RWPE2 (cell line): ENCODE data around the gene UBXN4.

Experiments used
- ATAC-seq: fragments of 200-7000 bp; cut with Tn5 transposase; 3 replicates; pipeline ENCODE4 v1.9.1; 2021; ENCODE audit warnings: low read depth
- DNase-seq: peaks from one replicate; pipeline ENCODE4 v3.0.0-alpha.2; 2020; ENCODE audit warnings: low spot score
- H3K27ac ChIP-seq: fragments of 450-650 bp; 2 replicates; pipeline ENCODE4 v1.5.1; 2017; ENCODE audit warnings: mild to moderate bottlenecking; ENCODE audit not compliant: poor library complexity, severe bottlenecking
- H3K27me3 ChIP-seq: fragments of 250-450 bp; sonication (Bioruptor Pico); 2 replicates; pipeline ENCODE4 v1.5.1; 2021; ENCODE audit warnings: mild to moderate bottlenecking, moderate library complexity; ENCODE audit not compliant: insufficient read depth, poor library complexity, severe bottlenecking
- H3K36me3 ChIP-seq: fragments of 250-450 bp; sonication (Bioruptor Pico); 2 replicates; pipeline ENCODE4 v1.5.1; 2020; ENCODE audit warnings: low read depth, mild to moderate bottlenecking, moderate library complexity
- H3K4me1 ChIP-seq: fragments of 250-450 bp; sonication (Bioruptor Pico); 2 replicates; pipeline ENCODE4 v1.5.1; 2021; ENCODE audit warnings: mild to moderate bottlenecking, moderate library complexity; ENCODE audit not compliant: insufficient read depth, poor library complexity, severe bottlenecking
- H3K4me3 ChIP-seq: fragments of 250-450 bp; sonication (Bioruptor Pico); 2 replicates; pipeline ENCODE4 v1.5.1; 2021; ENCODE audit warnings: mild to moderate bottlenecking, moderate library complexity; ENCODE audit not compliant: severe bottlenecking
- H3K9me3 ChIP-seq: fragments of 250-450 bp; sonication (Bioruptor Pico); 2 replicates; pipeline ENCODE4 v1.5.1; 2021; ENCODE audit warnings: mild to moderate bottlenecking, moderate library complexity; ENCODE audit not compliant: severe bottlenecking
- CTCF ChIP-seq: fragments of 450-650 bp; IDR thresholded peaks from one replicate; pipeline ENCODE4 v1.5.1; 2017; ENCODE audit warnings: mild to moderate bottlenecking, moderate library complexity; ENCODE audit not compliant: poor library complexity, severe bottlenecking

The UBXN4 gene

GRCh38 chr2:135762022-135762421, 20.4 kb downstream of the UBXN4 start:
- Histone ChIP-seq H3K27me3 (no peaks in the 10 kb centered on the region), H3K4me3 (no peak overlapping the region), H3K36me3 (peaks cover 89% of the 10 kb centered on the region), H3K4me1 (no peaks in the 10 kb centered on the region), H3K9me3 (peaks cover under 1% of the 10 kb centered on the region), H3K27ac (no peak overlapping the region)
- no peak for TF ChIP-seq CTCF
- DNase-seq (no peak), ATAC-seq (no peak)

GRCh38 chr2:135762530-135762929, 20.9 kb downstream of the UBXN4 start:
- Histone ChIP-seq H3K36me3 (peaks cover 88% of the 10 kb centered on the region), H3K4me3 (no peak overlapping the region), H3K27me3 (no peaks in the 10 kb centered on the region), H3K9me3 (no peaks in the 10 kb centered on the region), H3K27ac (no peak overlapping the region), H3K4me1 (no peaks in the 10 kb centered on the region)
- ATAC-seq (no peak), DNase-seq (no peak)
- TF ChIP-seq CTCF, result no peak

GRCh38 chr2:135768863-135769262, 27.2 kb downstream of the UBXN4 start:
- peaks cover 93% of the 10 kb centered on the region for H3K36me3 ChIP-seq
- no peak for TF ChIP-seq CTCF
- H3K27ac ChIP-seq, result no peak overlapping the region
- H3K4me1 ChIP-seq, result peaks cover 6% of the 10 kb centered on the region
- no peak overlapping the region for H3K4me3 ChIP-seq
- H3K9me3 ChIP-seq, result no peaks in the 10 kb centered on the region
- no peaks in the 10 kb centered on the region for H3K27me3 ChIP-seq
- no peak for ATAC-seq
- no peak for DNase-seq

GRCh38 chr2:135773319-135773718, 31.7 kb downstream of the UBXN4 start:
- DNase-seq (no peak), ATAC-seq (no peak)
- TF ChIP-seq CTCF, result no peak
- H3K4me1 ChIP-seq, result peaks cover 9% of the 10 kb centered on the region
- H3K4me3 ChIP-seq, result no peak overlapping the region
- no peak overlapping the region for H3K27ac ChIP-seq
- no peaks in the 10 kb centered on the region for H3K27me3 ChIP-seq
- peaks cover 95% of the 10 kb centered on the region for H3K36me3 ChIP-seq
- H3K9me3 ChIP-seq, result no peaks in the 10 kb centered on the region

- TF ChIP-seq CTCF, result no peak
- H3K36me3 ChIP-seq, result peaks cover 95% of the 10 kb centered on the region
- no peak overlapping the region for H3K27ac ChIP-seq
- no peaks in the 10 kb centered on the region for H3K27me3 ChIP-seq
- no peaks in the 10 kb centered on the region for H3K9me3 ChIP-seq
- H3K4me1 ChIP-seq, result peaks cover 9% of the 10 kb centered on the region
- ATAC-seq, result 0 out of 3 replicates have a peak, but pooled peaks have one; percentile 42
- no peak for DNase-seq
- no peak overlapping the region for H3K4me3 ChIP-seq
Observed at GRCh38 chr2:135773917-135774316, 32.3 kb downstream of the UBXN4 start.
